Activated CD4-positive, alpha-beta T cell treated with anti-CD3 and anti-CD28 coated beads, Interleukin-10, Interleukin-2, amounts not matched to agents 100 ng/mL and 50 ng/mL, durations not matched to agents 16 hours and 8 hours (primary cell): ENCODE results near the gene FAM219A.
"Not testable (repeated sequence)": the region's sequence is repeated elsewhere in the genome, so short reads cannot be mapped to it uniquely, and the experiment has no call there.

ENCODE experiments used
- DNase-seq: peaks from one replicate; pipeline ENCODE4 v3.0.0-alpha.2; 2020

The FAM219A gene

GRCh38 chr9:34374905-34375552, 83.3 kb downstream of the FAM219A start:
- DNase-seq: no peak

GRCh38 chr9:34374339-34374738, 84.0 kb downstream of the FAM219A start:
- no peak for DNase-seq

GRCh38 chr9:34373749-34374148, 84.6 kb downstream of the FAM219A start:
- DNase-seq: no peak

GRCh38 chr9:34372467-34373011, 85.8 kb downstream of the FAM219A start:
- DNase-seq: no peak

- no peak for DNase-seq
Measured at GRCh38 chr9:34371886-34372466, 86.4 kb downstream of the FAM219A start.

- DNase-seq: no peak
Measured at GRCh38 chr9:34370970-34371880, 87.1 kb downstream of the FAM219A start.

GRCh38 chr9:34370335-34370969, 87.9 kb downstream of the FAM219A start:
- DNase-seq: no peak

- DNase-seq: no peak
Measured at GRCh38 chr9:34369636-34370035, 88.7 kb downstream of the FAM219A start.

GRCh38 chr9:34368796-34369195, 89.6 kb downstream of the FAM219A start:
- not testable (repeated sequence) for DNase-seq

- DNase-seq: not testable (repeated sequence)
Measured at GRCh38 chr9:34367751-34368410, 90.5 kb downstream of the FAM219A start.

- DNase-seq: no peak
Measured at GRCh38 chr9:34366365-34366764, 92.0 kb downstream of the FAM219A start.

GRCh38 chr9:34365282-34365681, 93.1 kb downstream of the FAM219A start:
- no peak for DNase-seq

- no peak for DNase-seq
Measured at GRCh38 chr9:34363619-34364351, 94.6 kb downstream of the FAM219A start.

GRCh38 chr9:34362614-34363214, 95.7 kb downstream of the FAM219A start:
- no peak for DNase-seq

GRCh38 chr9:34352957-34353356, 105.4 kb downstream of the FAM219A start:
- not testable (repeated sequence) for DNase-seq

GRCh38 chr9:34352122-34352652, 106.2 kb downstream of the FAM219A start:
- DNase-seq: not testable (repeated sequence)

- DNase-seq: no peak
Measured at GRCh38 chr9:34349324-34349723, 109.0 kb downstream of the FAM219A start.
